Stimulated activated CD4-positive, alpha-beta T cell treated with anti-CD3 and anti-CD28 coated beads, Interleukin-12 subunit alpha, Interleukin-12 subunit beta, amount 100 ng/mL, for 48 hours (primary cell): Measurements from ENCODE around the gene CD1E.
"Not testable (repeated sequence)": the region's sequence is repeated elsewhere in the genome, so short reads cannot be mapped to it uniquely, and the experiment has no call there.

ENCODE experiments used
- DNase-seq, 3 donors: peaks; one replicate each; pipeline ENCODE4 v3.0.0-alpha.2; 2020; ENCODE audit warnings: low read depth in 2 of 3, low spot score in 1 of 3

Gene CD1E

GRCh38 chr1:158353303-158354075 is at the start of gene CD1E:
TSS of gene CD1E (plus strand) at chr1:158353894. CDS start at chr1:158353989, 95 bp downstream.
- DNase-seq, result no peak

- DNase-seq, result no peak
These were observed 43.1 kb upstream of the CD1E start for GRCh38 chr1:158310623-158311022.

- DNase-seq, result no peak
These were observed 42.6 kb upstream of the CD1E start for GRCh38 chr1:158311066-158311465.

- no peak for DNase-seq
These were observed 29.8 kb upstream of the CD1E start for GRCh38 chr1:158323866-158324265.

GRCh38 chr1:158324395-158324794 is 29.3 kb upstream of the CD1E start:
- no peak for DNase-seq

GRCh38 chr1:158327481-158327880 is 26.2 kb upstream of the CD1E start:
- no peak for DNase-seq

- DNase-seq, result no peak
These were observed 25.3 kb upstream of the CD1E start for GRCh38 chr1:158328426-158328825.

- no peak for DNase-seq
These were observed 24.4 kb upstream of the CD1E start for GRCh38 chr1:158329300-158329699.

GRCh38 chr1:158329733-158330132 is 24.0 kb upstream of the CD1E start:
- DNase-seq, result peak in 1 of 3 donors; percentile 21

GRCh38 chr1:158330391-158331105 is 23.1 kb upstream of the CD1E start:
- DNase-seq, result no peak

GRCh38 chr1:158331106-158331425 is 22.6 kb upstream of the CD1E start:
- DNase-seq, result no peak

- DNase-seq, result no peak
These were observed 22.1 kb upstream of the CD1E start, which contains the start of gene CD1B for GRCh38 chr1:158331481-158332150. TSS of gene CD1B (minus strand) at chr1:158331531. CDS start at chr1:158331423, 108 bp downstream.

- no peak for DNase-seq
These were observed 20.1 kb upstream of the CD1E start for GRCh38 chr1:158333405-158334155.

GRCh38 chr1:158334526-158335212 is 19.0 kb upstream of the CD1E start:
- no peak for DNase-seq

GRCh38 chr1:158335213-158335532 is 18.5 kb upstream of the CD1E start:
- no peak for DNase-seq

GRCh38 chr1:158336413-158336812 is 17.3 kb upstream of the CD1E start:
- not testable (repeated sequence) for DNase-seq

GRCh38 chr1:158348946-158349345 is 4.7 kb upstream of the CD1E start:
- DNase-seq, result not testable (repeated sequence)

- DNase-seq, result no peak
These were observed 561 bp downstream of the CD1E start for GRCh38 chr1:158354255-158354654.

- no peak for DNase-seq
These were observed 2.1 kb downstream of the CD1E start for GRCh38 chr1:158355773-158356285.

GRCh38 chr1:158356616-158357015 is 2.9 kb downstream of the CD1E start:
- no peak for DNase-seq

- DNase-seq, result no peak
These were observed 3.7 kb downstream of the CD1E start for GRCh38 chr1:158357441-158357840.
